Thoracic aorta (tissue), 2 donors: Measurements from ENCODE around the gene ARGLU1. TPM values are rescaled to one million over a fixed set of nuclear protein-coding genes. Genes with fewer than 3 reads are reported as not detected.
A peak's percentile ranks its signal among the peaks of the same experiment; 100 is the strongest.

Experiments
- ATAC-seq: fragments of 150-250 bp; one replicate; pipeline ENCODE4 v1.8.0; 2017; ENCODE audit warnings: low read depth; ENCODE audit not compliant: insufficient number of reproducible peaks, low FRiP score
- DNase-seq: peaks from one replicate; pipeline ENCODE4 v3.0.0-alpha.2; 2020; ENCODE audit warnings: low spot score
- H3K27ac ChIP-seq, 2 donors: fragments of 200-600 bp; sonication (generic); 1 replicate in 1 of 2; 2 replicates in 1 of 2; pipeline ENCODE4 v1.5.1; 2016; ENCODE audit warnings: mild to moderate bottlenecking in 2 of 2, moderate library complexity in 2 of 2
- H3K27me3 ChIP-seq: fragments of 200-600 bp; sonication (generic); replicated peaks from 2 replicates; pipeline ENCODE4 v1.6.0; 2016; ENCODE audit warnings: mild to moderate bottlenecking; ENCODE audit not compliant: insufficient read depth
- H3K36me3 ChIP-seq: fragments of 200-600 bp; sonication (generic); one replicate; pipeline ENCODE4 v1.5.1; 2016
- H3K4me1 ChIP-seq, 2 donors: fragments of 200-600 bp; sonication (generic); 1 replicate in 1 of 2; 2 replicates in 1 of 2; pipeline versions ENCODE4 v1.5.1 to v1.6.0; 2016; ENCODE audit warnings: low read depth in 2 of 2, mild to moderate bottlenecking in 1 of 2; ENCODE audit not compliant: control insufficient read depth in 1 of 2
- H3K4me3 ChIP-seq: fragments of 200-600 bp; sonication (generic); 2 replicates; pipeline ENCODE4 v1.5.1; 2016; ENCODE audit warnings: mild to moderate bottlenecking
- H3K9me3 ChIP-seq: fragments of 200-600 bp; sonication (generic); 2 replicates; pipeline ENCODE4 v1.5.1; 2016
- CTCF ChIP-seq: fragments of 200-600 bp; sonication (generic); IDR thresholded peaks from one replicate; pipeline ENCODE4 v1.5.1; 2019; ENCODE audit warnings: antibody characterized with exemption
- total RNA-seq, 2 donors: library from RNA; depleted of rRNA; stranded (reverse); fragments of >200 nt; gene quantifications; one replicate each; pipeline versions ENCODE4 v1.1.0 to v1.2.3, GENCODE V29; 2016

ARGLU1 gene
- total RNA-seq, 2 donors from 2014 or later = 112 to 159 TPM

- ATAC-seq (no peak), DNase-seq (no peak)
- H3K4me3 ChIP-seq = no peak overlapping the region
- no peaks in the 10 kb centered on the region for H3K27me3 ChIP-seq
- TF ChIP-seq CTCF = no peak
- H3K4me1 ChIP-seq = peaks cover 4 to 69% of the 10 kb centered on the region in 2 donors
- no peaks in the 10 kb centered on the region for H3K36me3 ChIP-seq
- peak overlapping the region in 1 of 2 donors; percentile 37 for H3K27ac ChIP-seq
- no peaks in the 10 kb centered on the region for H3K9me3 ChIP-seq
Measured at GRCh38 chr13:106505732-106506131, 62.2 kb downstream of the ARGLU1 start.

DNA sequence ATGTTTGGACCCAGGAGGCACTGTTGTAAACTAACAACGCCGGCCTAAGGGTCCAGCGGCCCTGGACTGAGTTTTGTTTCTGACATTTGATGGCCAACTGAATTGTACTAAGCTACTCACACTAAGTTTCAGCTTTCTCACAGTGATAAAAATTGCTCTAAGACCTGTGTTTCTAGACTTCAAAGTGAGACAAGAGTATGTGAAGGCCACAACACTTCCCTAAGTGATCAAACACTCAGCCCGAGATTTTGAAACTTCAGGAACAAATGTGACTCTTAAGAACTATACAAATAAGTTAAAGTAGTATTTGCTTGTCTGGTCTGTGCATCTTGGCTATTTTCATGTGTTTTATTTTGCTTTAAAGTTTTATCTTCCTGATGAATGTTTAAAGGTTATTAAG lies 62.6 kb downstream of the ARGLU1 start:
- no peak overlapping the region for H3K4me3 ChIP-seq
- peaks cover 4 to 73% of the 10 kb centered on the region in 2 donors for H3K4me1 ChIP-seq
- peak overlapping the region; percentile 4 to 37 for H3K27ac ChIP-seq
- DNase-seq (no peak), ATAC-seq (no peak)
- H3K36me3 ChIP-seq = no peaks in the 10 kb centered on the region
- H3K9me3 ChIP-seq = no peaks in the 10 kb centered on the region
- no peaks in the 10 kb centered on the region for H3K27me3 ChIP-seq
- no peak for TF ChIP-seq CTCF

- Histone ChIP-seq H3K4me1 (peaks cover 4 to 84% of the 10 kb centered on the region in 2 donors), H3K36me3 (no peaks in the 10 kb centered on the region), H3K9me3 (no peaks in the 10 kb centered on the region), H3K4me3 (peak overlapping the region; percentile 22), H3K27me3 (no peaks in the 10 kb centered on the region), H3K27ac (peak overlapping the region; percentile 62 to 69)
- no peak for ATAC-seq
- DNase-seq = no peak
- TF ChIP-seq CTCF = no peak
Measured at GRCh38 chr13:106503730-106504453, 64.0 kb downstream of the ARGLU1 start.

DNA sequence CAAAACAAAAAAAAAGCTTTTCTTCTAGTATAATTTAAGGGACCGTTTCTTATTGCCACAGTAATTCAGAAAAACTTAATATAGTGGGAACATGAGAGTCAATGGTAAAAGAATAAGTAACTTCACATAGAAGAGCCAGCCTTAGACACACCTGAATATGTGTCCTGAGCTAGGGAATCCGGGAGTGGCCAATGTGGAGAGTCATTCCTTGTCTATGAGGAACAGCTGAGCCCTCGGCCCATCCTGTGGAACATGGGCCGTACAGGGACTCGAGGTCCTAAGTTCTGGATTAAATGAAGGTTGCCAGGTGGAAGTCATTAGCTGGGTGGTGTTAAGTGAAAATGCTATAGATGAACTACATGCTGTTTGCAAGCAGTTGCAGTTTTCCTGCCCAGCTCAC lies 64.7 kb downstream of the ARGLU1 start:
- DNase-seq (no peak), ATAC-seq (no peak)
- peak overlapping the region; percentile 22 for H3K4me3 ChIP-seq

GRCh38 chr13:106500445-106500844 lies 67.5 kb downstream of the ARGLU1 start:
- Histone ChIP-seq H3K27ac (peak overlapping the region in 1 of 2 donors; percentile 54), H3K9me3 (no peaks in the 10 kb centered on the region), H3K4me3 (no peak overlapping the region), H3K4me1 (peaks cover 10 to 85% of the 10 kb centered on the region in 2 donors), H3K27me3 (no peaks in the 10 kb centered on the region), H3K36me3 (no peaks in the 10 kb centered on the region)
- ATAC-seq (no peak), DNase-seq (no peak)
- no peak for TF ChIP-seq CTCF

More for the DNA sequence above, 64.7 kb downstream of the ARGLU1 start:
- Histone ChIP-seq H3K4me1 (peaks cover 7 to 84% of the 10 kb centered on the region in 2 donors), H3K36me3 (no peaks in the 10 kb centered on the region), H3K27ac (peak overlapping the region; percentile 62 to 69), H3K9me3 (no peaks in the 10 kb centered on the region), H3K27me3 (no peaks in the 10 kb centered on the region)
- no peak for TF ChIP-seq CTCF
